HCT116 (cell line): Measurements from ENCODE around the gene BAG1. TPM values are rescaled to one million over a fixed set of nuclear protein-coding genes. Genes with fewer than 3 reads are reported as not detected.
A peak's percentile ranks its signal among the peaks of the same experiment; 100 is the strongest.

Experiments
- ATAC-seq: fragments of 200-7000 bp; cut with Tn5 transposase; 2 replicates; pipeline ENCODE4 v1.9.1; 2020; ENCODE audit warnings: mild to moderate bottlenecking, moderate library complexity
- BruUV-seq: library from RNA; stranded (reverse); fragments of 400-500 nt; replicated peaks from 2 replicates; lab custom pipeline; 2021; lab: Mats Ljungman, UMichigan
- CTCF ChIA-PET: fragments of 300-600 bp; sonication (Branson Sonifier 250); formaldehyde crosslinking; loops from one replicate; lab custom pipeline; 2021; ENCODE audit warnings: antibody characterized with exemption; lab: Charles Lee
- POLR2A ChIA-PET: fragments of 300-600, 350-600 bp; sonication (Branson Sonifier 250); formaldehyde crosslinking; loops from one replicate; lab custom pipeline; 2021; ENCODE audit warnings: antibody characterized with exemption; lab: Charles Lee
- RAD21 ChIA-PET, 2 experiments: fragments of 300-600 bp; sonication (Branson Sonifier 250); formaldehyde crosslinking; loops; one replicate each; lab custom pipeline; 2023; ENCODE audit warnings: low total read pairs in 2 of 2; ENCODE audit not compliant: uncharacterized antibody in 2 of 2, unreplicated experiment in 2 of 2, low non-redundant PET in 1 of 2; lab: Charles Lee
- DNase-seq: peaks from one replicate; pipeline ENCODE4 v3.0.0-alpha.2; 2010; ENCODE audit warnings: low read depth, low spot score
- H2AFZ ChIP-seq: fragments of 200-600 bp; shearing (Covaris generic), sonication (generic); 2 replicates; pipeline ENCODE4 v1.6.1; 2017; ENCODE audit warnings: low read depth, mixed run types, mixed read lengths, antibody characterized with exemption, low read length; ENCODE audit not compliant: poor library complexity, severe bottlenecking
- H3K27ac ChIP-seq: 2 replicates; pipeline ENCODE4 v1.5.1; 2012; ENCODE audit warnings: low read depth, low read length
- H3K27me3 ChIP-seq: fragments of 200-600 bp; sonication (generic); 2 replicates; pipeline ENCODE4 v1.6.1; 2016; ENCODE audit warnings: mixed run types, low read length, mixed read lengths; ENCODE audit not compliant: insufficient read depth
- H3K36me3 ChIP-seq, 2 experiments: fragments of 200-500 bp in 1 of 2; fragments of 200-600 bp in 1 of 2; sonication (Bioruptor generic) in 1 of 2; sonication (generic) in 1 of 2; 2 replicates each; pipeline versions ENCODE4 v1.5.1 to v1.6.1; 2014 to 2016; ENCODE audit warnings: low read length in 2 of 2, inconsistent platforms in 1 of 2, mixed read lengths in 1 of 2, mixed run types in 1 of 2; ENCODE audit not compliant: insufficient read depth in 2 of 2, control insufficient read depth in 1 of 2
- H3K4me1 ChIP-seq, 2 experiments: fragments of 200-600 bp in 1 of 2; sonication (generic) in 1 of 2; 2 replicates each; pipeline versions ENCODE4 v1.5.1 to v1.6.1; 2012 to 2017; ENCODE audit warnings: low read length in 2 of 2, inconsistent platforms in 1 of 2, mild to moderate bottlenecking in 1 of 2, mixed read lengths in 1 of 2, mixed run types in 1 of 2, moderate library complexity in 1 of 2; ENCODE audit not compliant: insufficient read depth in 2 of 2, control insufficient read depth in 1 of 2
- H3K4me2 ChIP-seq: fragments of 200-600 bp; sonication (generic); 2 replicates; pipeline ENCODE4 v1.6.1; 2017; ENCODE audit warnings: mixed run types, low read length, mixed read lengths
- H3K4me3 ChIP-seq, 2 experiments: fragments of 200-600 bp in 1 of 2; sonication (generic) in 1 of 2; replicated peaks in 1 of 2; 2 replicates each; pipeline ENCODE4 v1.5.1; 2011 to 2016; ENCODE audit warnings: low read length in 2 of 2, control low read depth in 1 of 2, low read depth in 1 of 2, mild to moderate bottlenecking in 1 of 2, mixed read lengths in 1 of 2, mixed run types in 1 of 2
- H3K79me2 ChIP-seq: fragments of 200-600 bp; sonication (generic); 2 replicates; pipeline ENCODE4 v1.6.1; 2017; ENCODE audit warnings: mild to moderate bottlenecking, mixed run types, low read length, moderate library complexity, mixed read lengths; ENCODE audit not compliant: insufficient read depth
- H3K9ac ChIP-seq: fragments of 200-600 bp; sonication (generic); 2 replicates; pipeline ENCODE4 v1.6.1; 2016; ENCODE audit warnings: low read length, mixed read lengths
- H3K9me2 ChIP-seq: fragments of 200-600 bp; sonication (generic), shearing (Covaris generic); 2 replicates; pipeline ENCODE4 v1.6.1; 2017; ENCODE audit warnings: mixed run types, mild to moderate bottlenecking, moderate library complexity; ENCODE audit not compliant: insufficient read depth
- H3K9me3 ChIP-seq, 2 experiments: fragments of 200-500 bp in 1 of 2; fragments of 200-600 bp in 1 of 2; sonication (Bioruptor generic) in 1 of 2; sonication (generic) in 1 of 2; 2 replicates each; pipeline ENCODE4 v1.6.1; 2014 to 2017; ENCODE audit warnings: low read length in 2 of 2, mixed read lengths in 2 of 2, inconsistent platforms in 1 of 2, low read depth in 1 of 2, mild to moderate bottlenecking in 1 of 2, mixed run types in 1 of 2, moderate library complexity in 1 of 2; ENCODE audit not compliant: control insufficient read depth in 1 of 2, insufficient read depth in 1 of 2
- H4K20me1 ChIP-seq: fragments of 200-600 bp; sonication (generic), shearing (Covaris generic); 2 replicates; pipeline ENCODE4 v1.6.1; 2017; ENCODE audit warnings: mixed run types, mild to moderate bottlenecking, moderate library complexity; ENCODE audit not compliant: insufficient read depth
- CBX3 ChIP-seq: IDR thresholded peaks from 2 replicates; pipeline ENCODE4 v1.6.1; 2012; ENCODE audit warnings: low read depth
- EZH2 ChIP-seq: fragments of 200-600 bp; sonication (generic); IDR thresholded peaks from 2 replicates; pipeline ENCODE4 v1.6.1; 2017; ENCODE audit warnings: antibody characterized with exemption, mixed run types
- EZH2phosphoT487 ChIP-seq: fragments of 200-600 bp; IDR thresholded peaks from 2 replicates; pipeline ENCODE4 v1.6.1; 2018; ENCODE audit warnings: antibody characterized with exemption, borderline replicate concordance
- REST ChIP-seq: IDR thresholded peaks from 2 replicates; pipeline ENCODE4 v1.6.1; 2012; ENCODE audit warnings: low read depth
- SIN3A ChIP-seq: IDR thresholded peaks from 2 replicates; pipeline ENCODE4 v1.6.1; 2012; ENCODE audit warnings: low read depth
- SRF ChIP-seq: IDR thresholded peaks from 2 replicates; pipeline ENCODE4 v1.6.1; 2012; ENCODE audit warnings: low read depth
- TCF7L2 ChIP-seq: IDR thresholded peaks from 2 replicates; pipeline ENCODE4 v1.7.0; 2011; ENCODE audit warnings: borderline replicate concordance, inconsistent platforms; ENCODE audit not compliant: insufficient read depth, insufficient read length; ENCODE audit errors: extremely low read depth
- ZBTB33 ChIP-seq: IDR thresholded peaks from 2 replicates; pipeline ENCODE4 v1.6.1; 2011; ENCODE audit warnings: mild to moderate bottlenecking, low read length, moderate library complexity; ENCODE audit not compliant: insufficient replicate concordance; ENCODE audit errors: extremely low read depth
- intact Hi-C: fragments of 100-400 bp; cut with micrococcal nuclease; formaldehyde crosslinking; loops from 2 replicates; pipeline ENCODE4 v1.10.0; 2022
- total RNA-seq: library from RNA; stranded (reverse); gene quantifications from one replicate; pipeline ENCODE4 v1.2.1, GENCODE V29; 2021; ENCODE audit not compliant: unreplicated experiment

BAG1 gene
- total RNA-seq, 1 experiment from 2014 or later: 58.2 TPM

- TF ChIP-seq ZBTB33 (no peak), SIN3A (peak; percentile 57)
These were observed at the start of gene BAG1, which contains the start of gene CHMP5 (continued) for GRCh38 chr9:33264473-33265177.

GRCh38 chr9:33311953-33312352 is 47.4 kb upstream of the BAG1 start:
- ChIA-PET RAD21 (no interaction called here), CTCF (no interaction called here)
- Histone ChIP-seq H3K27me3 (no peaks in the 10 kb centered on the region), H4K20me1 (no peaks in the 10 kb centered on the region), H3K4me3 (no peak overlapping the region), H3K9me3 (no peaks in the 10 kb centered on the region), H3K9me2 (no peaks in the 10 kb centered on the region), H2AFZ (no peak overlapping the region), H3K4me1 (no peaks in the 10 kb centered on the region), H3K9ac (no peak overlapping the region)
- ATAC-seq: no peak
- TF ChIP-seq REST: no peak
- no peak for TF ChIP-seq CBX3
- TF ChIP-seq EZH2: no peak
- TF ChIP-seq EZH2phosphoT487: no peak
- TF ChIP-seq TCF7L2: no peak
- TF ChIP-seq SRF: no peak
- no peak for TF ChIP-seq ZBTB33
- TF ChIP-seq, all 23 proteins: peak for 0
- Histone ChIP-seq H3K36me3 (peaks cover 57 to 61% of the 10 kb centered on the region in 2 experiments), H3K27ac (no peak overlapping the region), H3K4me2 (no peak overlapping the region), H3K79me2 (peaks cover 25% of the 10 kb centered on the region; the same call in 1 of the 2 replicates)
- intact Hi-C loops: loop anchor here (5.0 kb wide), 1 partner anchor 35 kb away; no protein-coding TSS in a partner anchor
- DNase-seq: no peak
- POLR2A ChIA-PET: no interaction called here
- BruUV-seq: no TSS peak
